H1 (cell line): ENCODE measurements around the gene RAB25. TPM values are rescaled to one million over a fixed set of nuclear protein-coding genes. Genes with fewer than 3 reads are reported as not detected.

Experiments
- CTCF ChIA-PET: fragments of 300-600 bp; sonication (Branson Sonifier 250); formaldehyde crosslinking; loops from one replicate; lab custom pipeline; 2021; ENCODE audit not compliant: partially characterized antibody; lab: Charles Lee
- POLR2A ChIA-PET: fragments of 300-600 bp; sonication (Branson Sonifier 250); formaldehyde crosslinking; loops from one replicate; lab custom pipeline; 2021; ENCODE audit warnings: inconsistent platforms; ENCODE audit not compliant: partially characterized antibody; lab: Charles Lee
- DNase-seq, 2 experiments: peaks; one replicate each; pipeline versions ENCODE4 v3.0.0 to v3.0.0-alpha.2; 2010 to 2022; ENCODE audit warnings: low spot score in 2 of 2, low read depth in 1 of 2, mixed read lengths in 1 of 2
- FAIRE-seq: peaks from 2 replicates; lab custom pipeline; 2011; peaks lifted over from hg19 to GRCh38; lab: Jason Lieb, UNC
- H2AFZ ChIP-seq: 2 replicates; pipeline ENCODE4 v1.8.1; 2012; ENCODE audit warnings: low read length, inconsistent platforms
- H2AK5ac ChIP-seq: 2 replicates; pipeline ENCODE4 v1.6.1; 2013; ENCODE audit warnings: low read depth, low read length
- H2BK120ac ChIP-seq: replicated peaks from 2 replicates; pipeline ENCODE3; 2013; ENCODE audit warnings: low read depth, low read length, inconsistent platforms
- H2BK12ac ChIP-seq: 2 replicates; pipeline ENCODE4 v1.6.1; 2013; ENCODE audit warnings: low read depth, low read length
- H2BK15ac ChIP-seq: 2 replicates; pipeline ENCODE4 v1.6.1; 2013; ENCODE audit warnings: low read length
- H2BK20ac ChIP-seq: 2 replicates; pipeline ENCODE4 v1.6.1; 2013; ENCODE audit warnings: low read length
- H2BK5ac ChIP-seq: 2 replicates; pipeline ENCODE4 v1.6.1; 2013; ENCODE audit warnings: low read depth, low read length
- H3K14ac ChIP-seq: 2 replicates; pipeline ENCODE4 v1.6.1; 2013; ENCODE audit warnings: inconsistent platforms; ENCODE audit not compliant: insufficient read length
- H3K18ac ChIP-seq: 2 replicates; pipeline ENCODE4 v1.6.1; 2013; ENCODE audit warnings: low read length; ENCODE audit errors: extremely low read depth
- H3K23ac ChIP-seq: 2 replicates; pipeline ENCODE4 v1.6.1; 2013; ENCODE audit warnings: inconsistent platforms; ENCODE audit not compliant: insufficient read length
- H3K23me2 ChIP-seq: 2 replicates; pipeline ENCODE4 v1.6.1; 2013; ENCODE audit warnings: low read depth, low read length
- H3K27ac ChIP-seq: 2 replicates; pipeline ENCODE4 v1.6.1; 2011; ENCODE audit warnings: low read depth, low read length, inconsistent platforms
- H3K27me3 ChIP-seq, 4 experiments: replicated peaks in 1 of 4; 1 replicate in 1 of 4; 2 replicates in 3 of 4; pipeline versions ENCODE4 v1.6.1 to v1.8.1; 2011 to 2013; ENCODE audit warnings: low read length in 3 of 4, mild to moderate bottlenecking in 3 of 4, inconsistent platforms in 2 of 4, mixed read lengths in 2 of 4, moderate library complexity in 1 of 4; ENCODE audit not compliant: control insufficient read depth in 3 of 4, insufficient read depth in 3 of 4; ENCODE audit errors: extremely low read depth in 1 of 4
- H3K36me3 ChIP-seq, 4 experiments: 2 replicates each; pipeline versions ENCODE4 v1.6.1 to v1.8.1; 2011 to 2013; ENCODE audit warnings: mild to moderate bottlenecking in 4 of 4, low read length in 3 of 4, moderate library complexity in 2 of 4, control low read depth in 1 of 4, inconsistent platforms in 1 of 4; ENCODE audit not compliant: insufficient read depth in 4 of 4, control insufficient read depth in 2 of 4
- H3K4ac ChIP-seq: replicated peaks from 2 replicates; pipeline ENCODE3; 2013; ENCODE audit warnings: low read length, low read depth, mixed read lengths, inconsistent platforms; ENCODE audit not compliant: insufficient read length
- H3K4me1 ChIP-seq, 4 experiments: replicated peaks in 1 of 4; 1 replicate in 1 of 4; 2 replicates in 3 of 4; pipeline versions ENCODE4 v1.6.1 to v1.8.1; 2011 to 2013; ENCODE audit warnings: low read length in 3 of 4, inconsistent platforms in 2 of 4, mixed read lengths in 1 of 4; ENCODE audit not compliant: insufficient read depth in 4 of 4, control insufficient read depth in 3 of 4
- H3K4me2 ChIP-seq, 2 experiments: 2 replicates each; pipeline versions ENCODE4 v1.6.1 to v1.8.1; 2011 to 2013; ENCODE audit warnings: low read depth in 2 of 2, low read length in 2 of 2, control low read depth in 1 of 2, inconsistent platforms in 1 of 2, mild to moderate bottlenecking in 1 of 2; ENCODE audit not compliant: insufficient read depth in 1 of 2
- H3K4me3 ChIP-seq, 4 experiments: fragments of 200-600, 300-600 bp in 1 of 4; sonication (generic), shearing (Covaris generic), sonication (Bioruptor Twin) in 1 of 4; 2 replicates each; pipeline versions ENCODE4 v1.5.1 to v1.8.1; 2011 to 2016; ENCODE audit warnings: low read length in 4 of 4, low read depth in 3 of 4, control low read depth in 2 of 4, inconsistent platforms in 2 of 4, mild to moderate bottlenecking in 2 of 4, mixed read lengths in 1 of 4, moderate library complexity in 1 of 4; ENCODE audit not compliant: insufficient read depth in 2 of 4; ENCODE audit errors: extremely low read depth in 1 of 4
- H3K56ac ChIP-seq: replicated peaks from 2 replicates; pipeline ENCODE3; 2013; ENCODE audit warnings: low read depth, mild to moderate bottlenecking, mixed read lengths, low read length, inconsistent platforms; ENCODE audit not compliant: insufficient read length
- H3K79me1 ChIP-seq: 2 replicates; pipeline ENCODE4 v1.6.1; 2013; ENCODE audit warnings: low read depth, low read length, control low read depth
- H3K79me2 ChIP-seq, 2 experiments: 2 replicates each; pipeline versions ENCODE4 v1.6.1 to v1.8.1; 2012 to 2013; ENCODE audit warnings: low read length in 2 of 2, mild to moderate bottlenecking in 2 of 2, inconsistent platforms in 1 of 2; ENCODE audit not compliant: insufficient read depth in 2 of 2, control insufficient read depth in 1 of 2
- H3K9ac ChIP-seq, 4 experiments: replicated peaks in 1 of 4; 1 replicate in 1 of 4; 2 replicates in 3 of 4; pipeline versions ENCODE4 v1.6.1 to v1.8.1; 2011 to 2013; ENCODE audit warnings: low read depth in 3 of 4, low read length in 3 of 4, control low read depth in 2 of 4, mild to moderate bottlenecking in 2 of 4, moderate library complexity in 2 of 4, inconsistent platforms in 1 of 4; ENCODE audit errors: extremely low read depth in 1 of 4
- H3K9me3 ChIP-seq, 2 experiments: 2 replicates each; pipeline versions ENCODE4 v1.6.1 to v1.8.1; 2012 to 2013; ENCODE audit warnings: mild to moderate bottlenecking in 2 of 2, moderate library complexity in 2 of 2, control low read depth in 1 of 2, inconsistent platforms in 1 of 2, low read depth in 1 of 2, low read length in 1 of 2, mixed read lengths in 1 of 2; ENCODE audit not compliant: insufficient read depth in 2 of 2
- H4K20me1 ChIP-seq, 2 experiments: replicated peaks in 1 of 2; 2 replicates each; pipeline versions ENCODE3 to v1.8.1; 2011 to 2013; ENCODE audit warnings: inconsistent platforms in 2 of 2, low read length in 2 of 2, mild to moderate bottlenecking in 1 of 2; ENCODE audit not compliant: insufficient read depth in 2 of 2, control insufficient read depth in 1 of 2
- H4K5ac ChIP-seq: 2 replicates; pipeline ENCODE4 v1.6.1; 2013; ENCODE audit warnings: low read length, low read depth, mixed read lengths, inconsistent platforms; ENCODE audit not compliant: insufficient read length
- H4K8ac ChIP-seq: 2 replicates; pipeline ENCODE4 v1.8.0; 2013; ENCODE audit warnings: mild to moderate bottlenecking, moderate library complexity, low read length, inconsistent platforms; ENCODE audit not compliant: insufficient read depth; ENCODE audit errors: extremely low read depth
- H4K91ac ChIP-seq: replicated peaks from 2 replicates; pipeline ENCODE3; 2013; ENCODE audit warnings: low read length, mixed read lengths, inconsistent platforms; ENCODE audit not compliant: insufficient read length
- CEBPB ChIP-seq: IDR thresholded peaks from 2 replicates; pipeline ENCODE4 v1.6.1; 2012; ENCODE audit warnings: low read depth, low read length
- CTCF ChIP-seq, 3 experiments: IDR thresholded peaks; 1 replicate in 2 of 3; 2 replicates in 1 of 3; pipeline versions ENCODE4 v1.5.1 to v1.6.1; 2011; ENCODE audit warnings: low read length in 3 of 3, mild to moderate bottlenecking in 3 of 3, inconsistent platforms in 2 of 3, low read depth in 1 of 3, moderate library complexity in 1 of 3; ENCODE audit not compliant: insufficient read depth in 1 of 3; ENCODE audit errors: control extremely low read depth in 1 of 3
- HDAC2 ChIP-seq, 2 experiments: fragments of 300-600 bp in 1 of 2; sonication (generic) in 1 of 2; IDR thresholded peaks; 2 replicates each; pipeline ENCODE4 v1.6.1; 2011 to 2012; ENCODE audit warnings: low read depth in 2 of 2, low read length in 2 of 2, mild to moderate bottlenecking in 2 of 2, moderate library complexity in 2 of 2, borderline replicate concordance in 1 of 2, inconsistent platforms in 1 of 2
- POLR2A ChIP-seq, 2 experiments: IDR thresholded peaks; 1 replicate in 1 of 2; 2 replicates in 1 of 2; pipeline ENCODE4 v1.6.1; 2011; ENCODE audit warnings: low read depth in 2 of 2, low read length in 2 of 2, mild to moderate bottlenecking in 2 of 2; ENCODE audit errors: control extremely low read depth in 1 of 2
- SIN3A ChIP-seq, 2 experiments: IDR thresholded peaks in 1 of 2; conservative IDR thresholded peaks in 1 of 2; 2 replicates each; pipeline ENCODE4 v1.6.1; 2011 to 2012; ENCODE audit warnings: low read length in 2 of 2, improper control_type of control experiment in 1 of 2, low read depth in 1 of 2, mild to moderate bottlenecking in 1 of 2
- SP4 ChIP-seq: IDR thresholded peaks from 2 replicates; pipeline ENCODE4 v1.6.1; 2012; ENCODE audit warnings: low read length, inconsistent platforms
- TEAD4 ChIP-seq: IDR thresholded peaks from 2 replicates; pipeline ENCODE4 v1.6.1; 2012; ENCODE audit warnings: low read depth, low read length, inconsistent platforms, mixed read lengths
- WGBS, 2 experiments: shearing (Covaris generic) in 1 of 2; methylation state at CpG; one replicate each; pipeline versions ENCODE4 v1.1.6 to v1.1.7; 2013 to 2015; ENCODE audit warnings: low lambda C conversion rate in 2 of 2, mixed read lengths in 2 of 2, inconsistent platforms in 1 of 2, low coverage in 1 of 2, missing lambda C conversion rate in 1 of 2; ENCODE audit not compliant: insufficient replicate concordance in 2 of 2, insufficient coverage in 1 of 2, insufficient read length in 1 of 2; ENCODE audit errors: extremely low coverage in 1 of 2, missing lambda C conversion rate in 1 of 2; 5-methylcytosine and 5-hydroxymethylcytosine counted together
- polyA plus RNA-seq, 7 experiments: library from polyadenylated mRNA; depleted of rRNA in 3 of 7; stranded (reverse) in 5 of 7; unstranded in 2 of 7; fragments of >200 nt in 5 of 7; fragments of 200-250 nt in 2 of 7; gene quantifications; 1 replicate in 5 of 7; 2 replicates in 1 of 7; 4 replicates in 1 of 7; pipeline versions ENCODE4 v1.2.1 to v1.2.3, GENCODE V29; 2011 to 2013; ENCODE audit warnings: missing spikeins in 2 of 7, mixed read lengths in 2 of 7
- total RNA-seq: library from RNA; stranded (reverse); fragmentation: NEBNext Ultra II Directional; extraction: Animal tissue kit (Norgen Biotek cat#: 25700); gene quantifications from 2 replicates; pipeline ENCODE4 v1.2.1, GENCODE V29; 2021

Gene RAB25
- total and polyA plus RNA-seq, 2 of the 8 experiments (the other 6 are each of a cell fraction or from before 2014, with no cell fraction given), result 34.8 to 98.2 TPM

- peak overlapping the region in 3 of 4 experiments; percentile 40 to 61 (median 44); a peak in 6 of 8 replicates for H3K4me3 ChIP-seq
- H3K4me2 ChIP-seq, result peak overlapping the region; percentile 79 to 87
- peaks cover 10 to 37% (median 32%) of the 10 kb centered on the region in 4 experiments for H3K4me1 ChIP-seq
- no peak for TF ChIP-seq HDAC2 (IDR thresholded peaks at IDR 0.05; ENCODE audit: borderline replicate concordance in 1 of 2, low read depth in 2 of 2, low read length in 2 of 2)
- TF ChIP-seq CTCF (IDR thresholded peaks at IDR 0.05; ENCODE audit: control extremely low read depth in 1 of 3, insufficient read depth in 1 of 3, low read depth in 1 of 3, low read length in 3 of 3), result peak; percentile 18 to 36 (median 28); a peak in 2 of 4 replicates
- TF ChIP-seq CEBPB, result 0 out of 2 replicates have a peak, but pooled peaks have one; percentile 19
- TF ChIP-seq POLR2A (IDR thresholded peaks at IDR 0.05; ENCODE audit: control extremely low read depth in 1 of 2, low read depth in 2 of 2, low read length in 2 of 2), result peak in 1 of 2 experiments; percentile 52; a peak in 1 of 3 replicates
- no peak for TF ChIP-seq TEAD4
- TF ChIP-seq SP4, result peak; percentile 12; the same call in 1 of the 2 replicates
- peak in 1 of 2 experiments; percentile 12; a peak in 1 of 4 replicates for TF ChIP-seq SIN3A (conservative IDR thresholded peaks at IDR 0.05 in 1 of 2, IDR thresholded peaks at IDR 0.05 in 1 of 2; ENCODE audit: low read depth in 1 of 2, low read length in 2 of 2)
Measured at GRCh38 chr1:156104861-156105832, 44.2 kb downstream of the RAB25 start.

More at GRCh38 chr1:156104861-156105832, 44.2 kb downstream of the RAB25 start:
- Histone ChIP-seq H4K8ac (peak overlapping the region; percentile 82; the same call in 1 of the 2 replicates), H2BK15ac (peak overlapping the region; percentile 94; the same call in 1 of the 2 replicates), H3K4ac (no peak overlapping the region), H4K5ac (no peak overlapping the region), H3K23ac (no peak overlapping the region), H3K9me3 (no peaks in the 10 kb centered on the region), H2BK120ac (peak overlapping the region; percentile 3), H3K27ac (peak overlapping the region; percentile 80), H4K20me1 (peaks cover 0 to 4% of the 10 kb centered on the region in 2 experiments), H3K36me3 (no peaks in the 10 kb centered on the region), H2BK12ac (peak overlapping the region; percentile 97), H3K56ac (no peak overlapping the region), H3K79me1 (peaks cover 4% of the 10 kb centered on the region; the same call in 1 of the 2 replicates), H3K9ac (peak overlapping the region in 3 of 4 experiments; percentile 47 to 70 (median 51); a peak in 3 of 7 replicates), H3K18ac (peak overlapping the region; percentile 80), H3K27me3 (no peaks in the 10 kb centered on the region; a peak in 1 of 7 replicates), H2BK5ac (peak overlapping the region; percentile 98), H3K23me2 (peaks cover 7% of the 10 kb centered on the region; the same call in 1 of the 2 replicates), H3K14ac (no peak overlapping the region), H3K79me2 (no peaks in the 10 kb centered on the region), H2AFZ (no peak overlapping the region), H2AK5ac (peak overlapping the region; percentile 99), H4K91ac (peak overlapping the region; percentile 40), H2BK20ac (peak overlapping the region; percentile 98)
- 47% methylated on average over 11 of the region's 11 CpGs; no CpG with 5 or more reads in 1 of the 2 experiments for WGBS, 2 experiments
- ChIA-PET POLR2A (interaction anchor here (0.6 to 29.6 kb wide), 11 partner anchors 8 to 186 kb away, joined by 3 to 763 read pairs (median 4); partner anchors contain the start of genes LMNA, MEX3A and PMF1), CTCF (interaction anchor here (0.6 to 29.5 kb wide), 7 partner anchors 9 to 119 kb away, joined by 3 to 1994 read pairs (median 9); partner anchors contain the start of genes LMNA and MEX3A)
- FAIRE-seq (no peak), DNase-seq (no peak)
